Spleen (tissue), 11 donors: ENCODE data around the gene CFAP107. TPM values are rescaled to one million over a fixed set of nuclear protein-coding genes. Genes with fewer than 3 reads are reported as not detected.
A peak's percentile ranks its signal among the peaks of the same experiment; 100 is the strongest.

Experiments
- DNase-seq: peaks from one replicate; pipeline ENCODE4 v3.0.0-alpha.2; 2020
- H3K27ac ChIP-seq, 8 donors: fragments of 200-600 bp; sonication (generic) in 7 of 8; 1 replicate in 4 of 8; 2 replicates in 4 of 8; pipeline versions ENCODE4 v1.5.0 to v1.8.0; 2016 to 2021; ENCODE audit warnings: inconsistent platforms in 4 of 8, mild to moderate bottlenecking in 4 of 8, moderate library complexity in 1 of 8
- H3K27me3 ChIP-seq, 7 donors: fragments of 200-600 bp; sonication (generic) in 6 of 7; replicated peaks in 1 of 7; 1 replicate in 4 of 7; 2 replicates in 3 of 7; pipeline versions ENCODE4 v1.5.0 to v1.8.0; 2016 to 2021; ENCODE audit warnings: inconsistent platforms in 3 of 7, mild to moderate bottlenecking in 1 of 7
- H3K36me3 ChIP-seq, 6 donors: fragments of 200-600 bp; sonication (generic) in 5 of 6; 1 replicate in 4 of 6; 2 replicates in 2 of 6; pipeline versions ENCODE4 v1.5.0 to v1.8.0; 2016 to 2021; ENCODE audit warnings: inconsistent platforms in 2 of 6
- H3K4me1 ChIP-seq, 6 donors: fragments of 200-600 bp; sonication (generic) in 5 of 6; 1 replicate in 3 of 6; 2 replicates in 3 of 6; pipeline versions ENCODE4 v1.5.0 to v1.8.0; 2016 to 2021; ENCODE audit warnings: inconsistent platforms in 3 of 6
- H3K4me3 ChIP-seq, 8 donors: fragments of 200-600 bp; sonication (generic) in 7 of 8; 1 replicate in 4 of 8; 2 replicates in 4 of 8; pipeline versions ENCODE4 v1.5.0 to v1.8.0; 2016 to 2021; ENCODE audit warnings: inconsistent platforms in 4 of 8, mild to moderate bottlenecking in 4 of 8, moderate library complexity in 2 of 8
- H3K9me3 ChIP-seq, 8 donors: fragments of 200-600 bp; sonication (generic) in 7 of 8; 1 replicate in 4 of 8; 2 replicates in 4 of 8; pipeline versions ENCODE4 v1.5.0 to v1.8.0; 2016 to 2021; ENCODE audit warnings: inconsistent platforms in 4 of 8
- CTCF ChIP-seq, 11 experiments: fragments of 200-600 bp in 7 of 11; fragments of 450-650 bp in 4 of 11; sonication (generic) in 4 of 11; IDR thresholded peaks in 8 of 11; conservative IDR thresholded peaks in 3 of 11; 1 replicate in 7 of 11; 2 replicates in 4 of 11; pipeline versions ENCODE4 v1.4.0 to v1.8.0; 2016 to 2021; ENCODE audit warnings: antibody characterized with exemption in 11 of 11, inconsistent platforms in 4 of 11, mild to moderate bottlenecking in 1 of 11
- POLR2A ChIP-seq, 3 donors: fragments of 450-650 bp; IDR thresholded peaks; one replicate each; pipeline ENCODE4 v1.5.1; 2017; ENCODE audit warnings: antibody characterized with exemption in 3 of 3, mild to moderate bottlenecking in 1 of 3
- POLR2AphosphoS5 ChIP-seq, 3 donors: sonication (generic); formaldehyde crosslinking; IDR thresholded peaks; one replicate each; pipeline ENCODE4 v1.5.1; 2017; ENCODE audit warnings: antibody characterized with exemption in 3 of 3
- WGBS, 5 donors: extraction: QIAGEN DNeasy Blood & Tissue Kit in 3 of 5; methylation state at CpG; one replicate each; pipeline versions ENCODE4 v1.1.5 to v1.1.7; 2013 to 2018; 5-methylcytosine and 5-hydroxymethylcytosine counted together
- intact Hi-C: fragments of 100-400 bp; cut with DNase I; formaldehyde crosslinking; loops from one replicate; pipeline ENCODE4 v1.15.0; 2023; ENCODE audit warnings: low total_unique reads
- polyA plus RNA-seq, 3 donors: library from polyadenylated mRNA; stranded (reverse); fragments of 200-250 nt; gene quantifications; one replicate each; pipeline ENCODE4 v1.2.1, GENCODE V29; 2013
- total RNA-seq, 7 donors: library from RNA; depleted of rRNA in 3 of 7; stranded (reverse); fragments of >200 nt in 3 of 7; fragmentation: NEBNext Ultra II Directional in 4 of 7; extraction: Animal tissue kit (Norgen Biotek cat#: 25700) in 4 of 7; gene quantifications; one replicate each; pipeline versions ENCODE4 v1.1.0 to v1.2.1, GENCODE V29; 2016 to 2021
- donor health status: healthy with polysubstance abuse.
- donor health status: DM: no; HTN: no; CAD: no; lungs with moderate emphysema.
- donor health status: DM: no; HTN: no; CAD: no.
- donor health status: Bipolar disorder and iron deficiency.
- donor health status: healthy.
- donor health status: DM: no; HTN: no; CAD: no.
- donor health status: DM: yes; HTN: yes; CAD: no.

Gene CFAP107
- total and polyA plus RNA-seq, 10 donors: not detected

GRCh38 chr1:12714710-12715475, 31.1 kb upstream of the CFAP107 start:
- TF ChIP-seq POLR2AphosphoS5 (IDR thresholded peaks at IDR 0.05) (no peak), CTCF (IDR thresholded peaks at IDR 0.05 in 8 of 11, conservative IDR thresholded peaks at IDR 0.05 in 3 of 11) (no peak), POLR2A (IDR thresholded peaks at IDR 0.05) (no peak)
- Histone ChIP-seq H3K9me3 (no peaks in the 10 kb centered on the region), H3K36me3 (no peaks in the 10 kb centered on the region), H3K27me3 (peaks cover 0 to 38% (median 0%) of the 10 kb centered on the region in 7 donors), H3K27ac (peak overlapping the region in 3 of 8 donors; percentile 18 to 69 (median 51)), H3K4me3 (no peak overlapping the region), H3K4me1 (no peaks in the 10 kb centered on the region)
- WGBS, 5 donors: 52 to 75% (median 63%) methylated on average over 3 of the region's 3 CpGs
- intact Hi-C loops: no loop called here
- DNase-seq: no peak

GRCh38 chr1:12715896-12716437, 30.0 kb upstream of the CFAP107 start, which contains the start of gene AADACL3:
AADACL3 (plus strand) TSS chr1:12716110; CDS start chr1:12716177, 67 bp downstream.
- no peak for DNase-seq
- Histone ChIP-seq H3K36me3 (no peaks in the 10 kb centered on the region), H3K9me3 (no peaks in the 10 kb centered on the region), H3K27me3 (peaks cover 0 to 34% (median 0%) of the 10 kb centered on the region in 7 donors), H3K4me1 (no peaks in the 10 kb centered on the region), H3K4me3 (no peak within 1 kb of the TSS), H3K27ac (peak within 1 kb of the TSS in 3 of 8 donors; percentile 18 to 69 (median 51))
- TF ChIP-seq POLR2A (IDR thresholded peaks at IDR 0.05) (no peak), POLR2AphosphoS5 (IDR thresholded peaks at IDR 0.05) (no peak), CTCF (IDR thresholded peaks at IDR 0.05 in 8 of 11, conservative IDR thresholded peaks at IDR 0.05 in 3 of 11) (no peak)
- 76 to 88% (median 82%) methylated on average over 7 to 8 of the region's 8 CpGs for WGBS, 5 donors
- intact Hi-C loops: no loop called here

- H3K27ac ChIP-seq: no peak overlapping the region
- no peaks in the 10 kb centered on the region for H3K4me1 ChIP-seq
- H3K36me3 ChIP-seq: no peaks in the 10 kb centered on the region
- no peak overlapping the region for H3K4me3 ChIP-seq
- 66 to 83% (median 81%) methylated on average over 7 of the region's 7 CpGs for WGBS, 5 donors
- intact Hi-C loops: no loop called here
- no peaks in the 10 kb centered on the region for H3K9me3 ChIP-seq
- no peak for DNase-seq
- peaks cover 0 to 31% (median 0%) of the 10 kb centered on the region in 7 donors for H3K27me3 ChIP-seq
- TF ChIP-seq CTCF (IDR thresholded peaks at IDR 0.05 in 8 of 11, conservative IDR thresholded peaks at IDR 0.05 in 3 of 11) (no peak), POLR2AphosphoS5 (IDR thresholded peaks at IDR 0.05) (no peak), POLR2A (IDR thresholded peaks at IDR 0.05) (no peak)
Measured at GRCh38 chr1:12717301-12717838, 28.6 kb upstream of the CFAP107 start.

- intact Hi-C loops: no loop called here
- Histone ChIP-seq H3K27me3 (peaks cover 0 to 40% (median 0%) of the 10 kb centered on the region in 7 donors), H3K9me3 (no peaks in the 10 kb centered on the region), H3K27ac (no peak overlapping the region), H3K4me3 (no peak overlapping the region), H3K4me1 (no peaks in the 10 kb centered on the region), H3K36me3 (no peaks in the 10 kb centered on the region)
- 80 to 97% (median 86%) methylated on average over 1 of the region's 1 CpG for WGBS, 5 donors
- no peak for DNase-seq
- no peak for TF ChIP-seq POLR2AphosphoS5 (IDR thresholded peaks at IDR 0.05)
- no peak for TF ChIP-seq CTCF (IDR thresholded peaks at IDR 0.05 in 8 of 11, conservative IDR thresholded peaks at IDR 0.05 in 3 of 11)
- TF ChIP-seq POLR2A (IDR thresholded peaks at IDR 0.05): no peak
Measured at GRCh38 chr1:12722626-12723025, 23.4 kb upstream of the CFAP107 start.
